Measurements from ENCODE around the gene FAM83E.
A peak's percentile ranks its signal among the peaks of the same experiment; 100 is the strongest.
"Not testable (repeated sequence)": the region's sequence is repeated elsewhere in the genome, so short reads cannot be mapped to it uniquely, and the experiment has no call there.

The FAM83E gene

DNA sequence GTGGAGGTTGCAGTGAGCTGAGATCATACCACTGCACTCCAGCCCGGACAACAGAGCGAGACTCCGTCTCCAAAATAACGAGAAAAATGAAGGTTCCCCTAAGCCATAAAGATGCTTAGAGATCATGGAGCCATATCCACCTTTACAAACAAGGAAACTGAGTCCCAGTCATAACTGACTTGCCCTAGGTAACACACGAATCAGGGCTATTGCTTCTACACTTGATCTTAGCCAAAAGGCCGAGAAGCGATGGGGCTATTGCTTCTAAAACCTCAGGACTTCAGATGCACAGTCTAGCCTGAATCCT is 19.1 kb upstream of the FAM83E start:
- H3K4me3 ChIP-seq (ENCODE audit: low read length in 2 of 2) = peak overlapping the region; percentile 63 to 75
- peaks cover 0 to 20% of the 10 kb centered on the region in 2 donors for H3K36me3 ChIP-seq (ENCODE audit: control insufficient read depth in 2 of 2, insufficient read depth in 2 of 2, low read length in 2 of 2)
- no peaks in the 10 kb centered on the region for H3K27me3 ChIP-seq (ENCODE audit: control insufficient read depth in 1 of 2, insufficient read depth in 2 of 2, low read length in 2 of 2)
- peak overlapping the region; percentile 91 for H3K27ac ChIP-seq (ENCODE audit: low read length)
- H3K4me1 ChIP-seq (ENCODE audit: control insufficient read depth, insufficient read depth, low read length) = peaks cover 71% of the 10 kb centered on the region
- H3K9me3 ChIP-seq (ENCODE audit: control insufficient read depth in 2 of 2, low read length in 2 of 2) = no peaks in the 10 kb centered on the region
- H3K9ac ChIP-seq (ENCODE audit: low read length in 2 of 2) = peak overlapping the region; percentile 44 to 79

DNA sequence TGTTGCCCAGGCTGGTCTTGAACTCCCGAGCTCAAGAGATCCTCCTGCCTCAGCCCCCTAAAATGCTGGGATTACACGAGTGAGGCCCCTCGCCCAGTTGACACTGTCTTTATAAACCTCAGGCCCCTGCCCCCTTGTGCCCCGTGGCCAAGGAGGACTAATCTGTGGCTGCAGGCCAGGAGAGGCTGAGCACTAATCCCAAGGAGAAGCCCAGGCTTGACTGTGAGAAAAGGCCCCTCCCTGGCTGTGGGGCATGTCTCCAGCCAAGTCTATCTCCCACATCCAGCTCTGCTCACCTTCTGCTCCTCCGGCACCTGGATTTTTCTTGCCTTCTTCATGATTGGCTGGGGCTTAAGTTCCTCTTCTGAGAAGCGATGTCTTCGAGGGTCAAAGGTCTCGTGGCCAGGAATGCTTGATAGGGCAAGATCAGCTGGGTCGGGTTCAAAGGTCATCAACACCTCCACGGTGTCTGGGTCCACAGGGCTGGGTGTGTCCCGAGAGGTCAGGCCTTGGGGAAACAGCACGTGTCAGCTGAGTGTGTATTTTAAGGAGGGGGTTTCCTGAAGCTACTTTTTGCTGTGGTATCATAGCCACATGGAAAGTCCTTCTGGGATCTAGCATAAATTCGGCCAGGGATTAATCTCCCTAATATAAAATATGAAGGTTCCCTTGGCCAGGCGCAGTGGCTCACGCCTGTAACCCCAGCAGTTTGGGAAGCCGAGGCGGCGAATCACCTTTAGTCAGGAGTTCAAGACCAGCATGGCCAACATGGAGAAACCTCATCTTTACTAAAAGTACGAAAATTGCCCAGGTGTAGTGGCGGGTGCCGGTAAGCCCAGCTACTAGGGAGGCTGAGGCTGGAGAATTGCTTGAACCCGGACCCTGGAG is 18.5 kb upstream of the FAM83E start:
- Histone ChIP-seq H3K36me3 (ENCODE audit: control insufficient read depth in 2 of 2, insufficient read depth in 2 of 2, low read length in 2 of 2) (peaks cover 0 to 20% of the 10 kb centered on the region in 2 donors), H3K27ac (ENCODE audit: low read length) (peak overlapping the region; percentile 91), H3K4me1 (ENCODE audit: control insufficient read depth, insufficient read depth, low read length) (peaks cover 66% of the 10 kb centered on the region), H3K9ac (ENCODE audit: low read length in 2 of 2) (peak overlapping the region; percentile 44 to 79), H3K9me3 (ENCODE audit: control insufficient read depth in 2 of 2, low read length in 2 of 2) (no peaks in the 10 kb centered on the region), H3K27me3 (ENCODE audit: control insufficient read depth in 1 of 2, insufficient read depth in 2 of 2, low read length in 2 of 2) (no peaks in the 10 kb centered on the region), H3K4me3 (ENCODE audit: low read length in 2 of 2) (peak overlapping the region; percentile 63 to 75)

DNA sequence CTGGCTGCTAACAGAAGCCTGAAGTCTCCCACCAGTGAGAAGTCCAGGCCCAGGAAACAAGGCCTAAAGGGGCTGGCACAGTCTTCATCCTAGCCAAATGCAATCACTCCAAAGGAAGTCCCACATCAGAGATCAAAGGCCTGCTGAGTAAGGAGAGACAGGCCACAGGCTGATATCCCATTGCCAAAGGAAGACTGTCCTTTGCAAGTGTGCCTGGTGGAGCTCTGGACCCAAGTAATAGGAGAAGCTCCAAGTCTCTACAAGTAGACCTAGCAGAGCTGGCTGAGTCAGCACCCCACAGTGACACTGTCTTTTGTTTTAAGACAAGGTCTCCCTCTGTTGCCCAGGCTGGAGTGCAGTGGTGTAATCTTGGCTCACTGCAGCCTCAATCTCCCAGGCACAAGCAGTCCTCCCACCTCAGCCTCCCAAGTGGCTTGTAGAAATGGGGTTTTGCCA is 17.8 kb upstream of the FAM83E start:
- Histone ChIP-seq H3K27ac (ENCODE audit: low read length) (peak overlapping the region; percentile 91), H3K36me3 (ENCODE audit: control insufficient read depth in 2 of 2, insufficient read depth in 2 of 2, low read length in 2 of 2) (peaks cover 0 to 20% of the 10 kb centered on the region in 2 donors), H3K4me3 (ENCODE audit: low read length in 2 of 2) (peak overlapping the region in 1 of 2 donors; percentile 29), H3K4me1 (ENCODE audit: control insufficient read depth, insufficient read depth, low read length) (peaks cover 64% of the 10 kb centered on the region), H3K27me3 (ENCODE audit: control insufficient read depth in 1 of 2, insufficient read depth in 2 of 2, low read length in 2 of 2) (no peaks in the 10 kb centered on the region), H3K9ac (ENCODE audit: low read length in 2 of 2) (peak overlapping the region; percentile 29 to 44), H3K9me3 (ENCODE audit: control insufficient read depth in 2 of 2, low read length in 2 of 2) (no peaks in the 10 kb centered on the region)

DNA sequence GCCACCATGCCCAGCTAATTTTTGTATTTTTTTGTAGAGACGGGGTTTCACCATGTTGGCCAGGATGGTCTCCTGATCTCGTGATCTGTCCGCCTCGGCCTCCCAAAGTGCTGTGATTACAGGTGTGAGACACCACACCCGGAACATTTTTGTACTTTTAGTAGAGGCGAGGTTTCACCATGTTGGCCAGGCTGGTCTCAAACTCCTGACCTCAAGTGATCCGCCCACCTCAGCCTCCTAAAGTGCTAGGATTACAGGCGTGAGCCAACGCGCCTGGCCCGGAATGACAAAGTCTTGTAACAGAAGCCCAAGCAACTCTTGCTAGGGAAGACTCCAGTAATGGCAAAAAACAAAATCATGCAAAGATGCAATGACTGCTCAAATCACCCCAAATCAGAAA is 17.4 kb upstream of the FAM83E start:
- Histone ChIP-seq H3K4me1 (ENCODE audit: control insufficient read depth, insufficient read depth, low read length) (peaks cover 64% of the 10 kb centered on the region), H3K36me3 (ENCODE audit: control insufficient read depth in 2 of 2, insufficient read depth in 2 of 2, low read length in 2 of 2) (peaks cover 0 to 20% of the 10 kb centered on the region in 2 donors), H3K27ac (ENCODE audit: low read length) (peak overlapping the region; percentile 91)
- not testable (repeated sequence) for H3K9me3 ChIP-seq (ENCODE audit: control insufficient read depth in 2 of 2, low read length in 2 of 2); H3K27me3 ChIP-seq (ENCODE audit: control insufficient read depth in 1 of 2, insufficient read depth in 2 of 2, low read length in 2 of 2); H3K4me3 ChIP-seq (ENCODE audit: low read length in 2 of 2); H3K9ac ChIP-seq (ENCODE audit: low read length in 2 of 2)

DNA sequence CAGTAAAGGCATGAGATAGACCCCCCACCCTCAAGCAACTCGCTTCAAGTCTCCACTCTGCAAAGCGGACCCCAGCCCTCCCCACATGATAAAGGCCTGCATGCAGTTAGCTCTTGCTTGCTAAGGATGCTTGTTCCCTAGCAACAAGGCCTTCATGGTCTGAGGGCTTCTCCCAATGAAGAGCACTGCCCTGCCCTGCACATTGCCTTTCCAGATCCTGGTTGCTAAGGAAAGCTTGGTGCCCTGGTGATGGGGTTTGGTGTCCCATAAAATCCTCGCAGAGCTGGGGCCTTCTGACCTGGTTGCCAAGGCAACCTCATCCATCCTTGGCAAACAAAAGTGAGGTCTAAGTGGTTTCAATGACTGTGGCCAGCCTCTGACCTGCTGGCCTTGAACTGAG is 16.3 kb upstream of the FAM83E start:
- H3K27ac ChIP-seq (ENCODE audit: low read length) = peak overlapping the region; percentile 74
- H3K36me3 ChIP-seq (ENCODE audit: control insufficient read depth in 2 of 2, insufficient read depth in 2 of 2, low read length in 2 of 2) = peaks cover 0 to 20% of the 10 kb centered on the region in 2 donors
- no peaks in the 10 kb centered on the region for H3K27me3 ChIP-seq (ENCODE audit: control insufficient read depth in 1 of 2, insufficient read depth in 2 of 2, low read length in 2 of 2)
- no peaks in the 10 kb centered on the region for H3K9me3 ChIP-seq (ENCODE audit: control insufficient read depth in 2 of 2, low read length in 2 of 2)
- H3K4me1 ChIP-seq (ENCODE audit: control insufficient read depth, insufficient read depth, low read length) = peaks cover 57% of the 10 kb centered on the region
- H3K9ac ChIP-seq (ENCODE audit: low read length in 2 of 2) = peak overlapping the region in 1 of 2 donors; percentile 21
- H3K4me3 ChIP-seq (ENCODE audit: low read length in 2 of 2) = peak overlapping the region in 1 of 2 donors; percentile 29

DNA sequence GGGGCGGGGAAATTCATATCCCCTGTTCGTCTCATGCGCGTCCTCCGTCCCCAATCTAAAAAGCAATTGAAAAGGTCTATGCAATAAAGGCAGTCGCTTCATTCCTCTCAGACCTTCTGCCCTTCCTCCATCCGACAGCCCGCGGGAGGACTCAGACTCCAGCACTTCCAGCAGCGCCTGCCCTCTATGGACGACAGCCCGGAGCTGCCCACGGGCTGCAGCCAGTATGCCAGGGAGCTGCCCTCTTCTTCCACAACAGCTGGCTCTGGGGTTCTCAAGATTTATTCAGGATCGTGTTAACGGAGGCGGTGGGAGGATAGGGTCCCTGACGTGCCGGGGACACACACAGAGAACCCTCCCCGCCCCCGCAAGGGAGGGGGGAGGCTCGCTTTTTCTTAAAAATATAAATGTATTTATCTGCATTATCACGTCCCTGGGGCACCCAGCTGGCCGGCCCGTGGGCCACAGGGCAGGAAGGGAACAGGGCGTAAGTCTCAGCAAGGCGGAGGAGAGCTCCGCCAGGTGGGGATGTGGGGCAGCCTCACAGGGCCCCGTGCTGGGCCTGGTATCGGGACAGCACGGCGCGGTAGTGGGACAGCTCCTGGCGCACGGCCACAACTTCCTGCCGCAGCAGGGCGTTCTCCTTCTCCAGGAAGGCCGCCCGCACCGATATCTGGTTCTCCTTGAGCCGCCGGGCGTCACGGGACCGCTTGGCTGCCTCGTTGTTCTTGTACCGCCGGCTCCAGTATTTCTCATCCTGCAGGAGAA is 15.6 kb upstream of the FAM83E start:
- Histone ChIP-seq H3K9ac (ENCODE audit: low read length in 2 of 2) (peak overlapping the region; percentile 21 to 33), H3K4me1 (ENCODE audit: control insufficient read depth, insufficient read depth, low read length) (peaks cover 57% of the 10 kb centered on the region), H3K27me3 (ENCODE audit: control insufficient read depth in 1 of 2, insufficient read depth in 2 of 2, low read length in 2 of 2) (no peaks in the 10 kb centered on the region), H3K4me3 (ENCODE audit: low read length in 2 of 2) (peak overlapping the region in 1 of 2 donors; percentile 40), H3K36me3 (ENCODE audit: control insufficient read depth in 2 of 2, insufficient read depth in 2 of 2, low read length in 2 of 2) (peaks cover 0 to 20% of the 10 kb centered on the region in 2 donors), H3K9me3 (ENCODE audit: control insufficient read depth in 2 of 2, low read length in 2 of 2) (no peaks in the 10 kb centered on the region), H3K27ac (ENCODE audit: low read length) (peak overlapping the region; percentile 74)

DNA sequence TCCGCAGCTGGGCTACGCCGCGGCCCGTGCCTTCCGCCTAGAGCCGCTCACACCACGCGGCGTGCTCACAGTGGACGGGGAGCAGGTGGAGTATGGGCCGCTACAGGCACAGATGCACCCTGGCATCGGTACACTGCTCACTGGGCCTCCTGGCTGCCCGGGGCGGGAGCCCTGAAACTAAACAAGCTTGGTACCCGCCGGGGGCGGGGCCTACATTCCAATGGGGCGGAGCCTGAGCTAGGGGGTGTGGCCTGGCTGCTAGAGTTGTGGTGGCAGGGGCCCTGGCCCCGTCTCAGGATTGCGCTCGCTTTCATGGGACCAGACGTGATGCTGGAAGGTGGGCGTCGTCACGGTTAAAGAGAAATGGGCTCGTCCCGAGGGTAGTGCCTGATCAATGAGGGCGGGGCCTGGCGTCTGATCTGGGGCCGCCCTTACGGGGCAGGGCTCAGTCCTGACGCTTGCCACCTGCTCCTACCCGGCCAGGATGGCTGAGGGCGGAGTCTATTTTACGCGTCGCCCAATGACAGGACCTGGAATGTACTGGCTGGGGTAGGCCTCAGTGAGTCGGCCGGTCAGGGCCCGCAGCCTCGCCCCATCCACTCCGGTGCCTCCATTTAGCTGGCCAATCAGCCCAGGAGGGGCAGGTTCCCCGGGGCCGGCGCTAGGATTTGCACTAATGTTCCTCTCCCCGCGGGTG is 14.9 kb upstream of the FAM83E start:
- Histone ChIP-seq H3K4me3 (ENCODE audit: low read length in 2 of 2) (peak overlapping the region in 1 of 2 donors; percentile 15), H3K27ac (ENCODE audit: low read length) (peak overlapping the region; percentile 74), H3K9ac (ENCODE audit: low read length in 2 of 2) (no peak overlapping the region), H3K27me3 (ENCODE audit: control insufficient read depth in 1 of 2, insufficient read depth in 2 of 2, low read length in 2 of 2) (no peaks in the 10 kb centered on the region), H3K36me3 (ENCODE audit: control insufficient read depth in 2 of 2, insufficient read depth in 2 of 2, low read length in 2 of 2) (peaks cover 0 to 20% of the 10 kb centered on the region in 2 donors), H3K9me3 (ENCODE audit: control insufficient read depth in 2 of 2, low read length in 2 of 2) (no peaks in the 10 kb centered on the region), H3K4me1 (ENCODE audit: control insufficient read depth, insufficient read depth, low read length) (peaks cover 56% of the 10 kb centered on the region)

DNA sequence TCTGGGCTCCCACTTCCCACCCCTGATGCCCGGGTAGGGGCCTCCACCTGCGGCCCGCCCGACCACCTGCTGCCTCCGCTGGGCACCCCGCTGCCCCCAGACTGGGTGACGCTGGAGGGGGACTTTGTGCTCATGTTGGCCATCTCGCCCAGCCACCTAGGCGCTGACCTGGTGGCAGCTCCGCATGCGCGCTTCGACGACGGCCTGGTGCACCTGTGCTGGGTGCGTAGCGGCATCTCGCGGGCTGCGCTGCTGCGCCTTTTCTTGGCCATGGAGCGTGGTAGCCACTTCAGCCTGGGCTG is 14.4 kb upstream of the FAM83E start:
- H3K9me3 ChIP-seq (ENCODE audit: control insufficient read depth in 2 of 2, low read length in 2 of 2) = no peaks in the 10 kb centered on the region
- H3K4me3 ChIP-seq (ENCODE audit: low read length in 2 of 2) = no peak overlapping the region
- no peaks in the 10 kb centered on the region for H3K27me3 ChIP-seq (ENCODE audit: control insufficient read depth in 1 of 2, insufficient read depth in 2 of 2, low read length in 2 of 2)
- peaks cover 57% of the 10 kb centered on the region for H3K4me1 ChIP-seq (ENCODE audit: control insufficient read depth, insufficient read depth, low read length)
- H3K36me3 ChIP-seq (ENCODE audit: control insufficient read depth in 2 of 2, insufficient read depth in 2 of 2, low read length in 2 of 2) = peaks cover 0 to 20% of the 10 kb centered on the region in 2 donors
- H3K9ac ChIP-seq (ENCODE audit: low read length in 2 of 2) = no peak overlapping the region
- peak overlapping the region; percentile 74 for H3K27ac ChIP-seq (ENCODE audit: low read length)

DNA sequence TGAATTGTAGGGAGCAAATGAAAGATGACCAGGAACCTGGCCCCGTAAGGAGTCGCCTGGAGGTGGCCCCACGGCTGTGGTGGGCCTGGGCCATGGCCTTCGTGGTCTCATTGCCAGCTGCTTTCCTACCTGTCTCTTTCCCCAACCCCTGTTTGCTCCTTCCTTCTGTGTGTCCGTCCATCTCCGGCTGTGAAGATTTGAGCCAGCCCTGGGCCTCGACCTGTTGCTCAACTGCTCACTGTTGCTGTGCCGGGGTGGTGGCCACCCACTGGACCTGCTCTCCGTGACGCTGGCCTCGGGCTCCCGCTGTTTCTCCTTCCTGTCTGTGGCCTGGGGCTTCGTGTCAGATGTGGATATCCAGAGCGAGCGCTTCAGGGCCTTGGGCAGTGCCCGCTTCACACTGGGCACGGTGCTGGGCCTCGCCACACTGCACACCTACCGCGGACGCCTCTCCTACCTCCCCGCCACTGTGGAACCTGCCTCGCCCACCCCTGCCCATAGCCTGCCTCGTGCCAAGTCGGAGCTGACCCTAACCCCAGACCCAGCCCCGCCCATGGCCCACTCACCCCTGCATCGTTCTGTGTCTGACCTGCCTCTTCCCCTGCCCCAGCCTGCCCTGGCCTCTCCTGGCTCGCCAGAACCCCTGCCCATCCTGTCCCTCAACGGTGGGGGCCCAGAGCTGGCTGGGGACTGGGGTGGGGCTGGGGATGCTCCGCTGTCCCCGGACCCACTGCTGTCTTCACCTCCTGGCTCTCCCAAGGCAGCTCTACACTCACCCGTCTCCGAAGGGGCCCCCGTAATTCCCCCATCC is 13.8 kb upstream of the FAM83E start:
- Histone ChIP-seq H3K4me3 (ENCODE audit: low read length in 2 of 2) (no peak overlapping the region), H3K27me3 (ENCODE audit: control insufficient read depth in 1 of 2, insufficient read depth in 2 of 2, low read length in 2 of 2) (no peaks in the 10 kb centered on the region), H3K9ac (ENCODE audit: low read length in 2 of 2) (no peak overlapping the region), H3K9me3 (ENCODE audit: control insufficient read depth in 2 of 2, low read length in 2 of 2) (no peaks in the 10 kb centered on the region), H3K36me3 (ENCODE audit: control insufficient read depth in 2 of 2, insufficient read depth in 2 of 2, low read length in 2 of 2) (peaks cover 0 to 20% of the 10 kb centered on the region in 2 donors), H3K27ac (ENCODE audit: low read length) (peak overlapping the region; percentile 74), H3K4me1 (ENCODE audit: control insufficient read depth, insufficient read depth, low read length) (peaks cover 57% of the 10 kb centered on the region)

DNA sequence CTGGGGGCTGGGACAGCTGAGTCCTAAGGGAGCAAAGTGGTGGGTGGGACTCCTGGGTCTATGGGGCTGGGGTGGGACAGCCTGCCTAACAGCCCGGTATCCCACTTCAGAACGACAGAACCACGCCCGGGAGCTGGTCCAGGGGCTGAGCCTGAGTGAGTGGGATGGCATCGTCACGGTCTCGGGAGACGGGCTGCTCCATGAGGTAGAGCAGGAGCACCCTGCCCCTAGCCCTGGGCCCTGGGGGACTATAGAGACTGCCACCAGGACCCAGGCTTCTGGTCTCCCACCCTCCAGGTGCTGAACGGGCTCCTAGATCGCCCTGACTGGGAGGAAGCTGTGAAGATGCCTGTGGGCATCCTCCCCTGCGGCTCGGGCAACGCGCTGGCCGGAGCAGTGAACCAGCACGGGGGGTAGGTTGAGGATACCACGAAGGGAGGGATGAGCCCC is 13.0 kb upstream of the FAM83E start:
- H3K36me3 ChIP-seq (ENCODE audit: control insufficient read depth in 2 of 2, insufficient read depth in 2 of 2, low read length in 2 of 2) = peaks cover 0 to 15% of the 10 kb centered on the region in 2 donors
- H3K4me1 ChIP-seq (ENCODE audit: control insufficient read depth, insufficient read depth, low read length) = peaks cover 55% of the 10 kb centered on the region
- no peak overlapping the region for H3K9ac ChIP-seq (ENCODE audit: low read length in 2 of 2)
- no peak overlapping the region for H3K4me3 ChIP-seq (ENCODE audit: low read length in 2 of 2)
- H3K27ac ChIP-seq (ENCODE audit: low read length) = no peak overlapping the region
- no peaks in the 10 kb centered on the region for H3K9me3 ChIP-seq (ENCODE audit: control insufficient read depth in 2 of 2, low read length in 2 of 2)
- H3K27me3 ChIP-seq (ENCODE audit: control insufficient read depth in 1 of 2, insufficient read depth in 2 of 2, low read length in 2 of 2) = no peaks in the 10 kb centered on the region
